IPS-20b (cell line): ENCODE data around the gene IFRD2.

Experiments
- H3K27ac ChIP-seq: one replicate; pipeline ENCODE4 v1.5.1; 2013; ENCODE audit warnings: low read length
- H3K27me3 ChIP-seq: 2 replicates; pipeline ENCODE4 v1.6.1; 2013; ENCODE audit warnings: mild to moderate bottlenecking, low read length, inconsistent platforms; ENCODE audit not compliant: insufficient read depth
- H3K36me3 ChIP-seq: 2 replicates; pipeline ENCODE4 v1.6.1; 2013; ENCODE audit warnings: low read depth, mild to moderate bottlenecking, inconsistent platforms, low read length, moderate library complexity; ENCODE audit not compliant: insufficient read depth
- H3K4me1 ChIP-seq: 2 replicates; pipeline ENCODE4 v1.6.1; 2013; ENCODE audit warnings: mild to moderate bottlenecking, control low read depth, inconsistent platforms, low read length, moderate library complexity; ENCODE audit not compliant: insufficient read depth
- H3K4me3 ChIP-seq: 2 replicates; pipeline ENCODE4 v1.5.1; 2013; ENCODE audit warnings: mild to moderate bottlenecking, low read length, inconsistent platforms
- H3K9ac ChIP-seq: 2 replicates; pipeline ENCODE4 v1.6.1; 2013; ENCODE audit warnings: low read depth, mild to moderate bottlenecking, inconsistent platforms, low read length, moderate library complexity
- H3K9me3 ChIP-seq: 2 replicates; pipeline ENCODE4 v1.6.1; 2013; ENCODE audit warnings: mild to moderate bottlenecking, low read depth, low read length, inconsistent platforms; ENCODE audit not compliant: insufficient read depth

The IFRD2 gene

DNA sequence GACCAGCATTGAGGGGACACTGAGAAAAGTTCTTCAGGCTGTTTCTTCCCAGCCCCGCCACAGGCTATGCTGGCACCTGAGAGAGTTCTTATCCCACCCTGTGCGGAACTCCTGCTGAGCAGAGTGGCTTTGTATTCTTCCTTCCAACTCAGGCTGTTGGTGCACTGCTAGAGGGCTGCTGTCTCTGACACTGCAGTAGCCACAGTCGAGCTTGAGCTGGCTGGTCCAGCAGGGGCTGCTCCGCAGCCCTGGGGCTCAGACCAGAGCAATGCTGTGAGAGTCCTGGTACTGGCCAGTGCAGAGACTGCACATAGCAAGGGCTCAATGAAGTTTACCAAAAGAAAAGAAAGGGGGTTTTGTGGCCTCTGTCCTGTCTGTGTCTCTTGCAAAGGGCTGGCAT lies 52.6 kb downstream of the IFRD2 start:
- Histone ChIP-seq H3K27ac (no peak overlapping the region), H3K4me1 (peaks cover 49% of the 10 kb centered on the region), H3K36me3 (peaks cover 11% of the 10 kb centered on the region), H3K27me3 (no peaks in the 10 kb centered on the region), H3K9me3 (no peaks in the 10 kb centered on the region), H3K9ac (no peak overlapping the region), H3K4me3 (no peak overlapping the region)

DNA sequence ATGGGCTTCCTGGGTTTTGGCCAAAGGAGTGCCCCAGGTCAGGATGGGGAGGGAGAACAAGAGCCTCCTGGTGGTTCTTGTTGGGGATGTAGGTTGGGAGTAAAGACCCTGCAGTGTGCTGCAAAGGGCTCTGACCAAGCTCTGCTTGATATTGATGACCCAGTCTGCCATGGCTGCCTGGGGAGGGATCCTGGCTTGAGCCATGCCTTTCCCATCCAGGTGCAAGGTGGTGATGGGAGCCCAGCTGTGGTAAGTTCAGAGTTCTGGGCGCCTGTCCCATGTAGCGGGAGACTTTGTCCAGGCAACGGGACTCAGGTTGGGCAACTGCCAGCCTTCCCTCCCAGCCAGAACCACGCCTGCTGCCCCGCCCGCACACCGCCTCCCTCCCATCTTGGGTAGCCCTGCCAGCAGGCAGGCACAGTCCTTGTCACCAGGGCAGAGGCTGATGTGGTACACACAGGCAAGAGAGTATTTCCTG lies 53.6 kb downstream of the IFRD2 start:
- H3K27ac ChIP-seq = no peak overlapping the region
- H3K9ac ChIP-seq = peak overlapping the region; percentile 83; the same call in 1 of the 2 replicates
- no peaks in the 10 kb centered on the region for H3K9me3 ChIP-seq
- H3K4me1 ChIP-seq = peaks cover 49% of the 10 kb centered on the region
- H3K27me3 ChIP-seq = no peaks in the 10 kb centered on the region
- peaks cover 5% of the 10 kb centered on the region; the same call in 1 of the 2 replicates for H3K36me3 ChIP-seq
- peak overlapping the region; percentile 82 for H3K4me3 ChIP-seq

DNA sequence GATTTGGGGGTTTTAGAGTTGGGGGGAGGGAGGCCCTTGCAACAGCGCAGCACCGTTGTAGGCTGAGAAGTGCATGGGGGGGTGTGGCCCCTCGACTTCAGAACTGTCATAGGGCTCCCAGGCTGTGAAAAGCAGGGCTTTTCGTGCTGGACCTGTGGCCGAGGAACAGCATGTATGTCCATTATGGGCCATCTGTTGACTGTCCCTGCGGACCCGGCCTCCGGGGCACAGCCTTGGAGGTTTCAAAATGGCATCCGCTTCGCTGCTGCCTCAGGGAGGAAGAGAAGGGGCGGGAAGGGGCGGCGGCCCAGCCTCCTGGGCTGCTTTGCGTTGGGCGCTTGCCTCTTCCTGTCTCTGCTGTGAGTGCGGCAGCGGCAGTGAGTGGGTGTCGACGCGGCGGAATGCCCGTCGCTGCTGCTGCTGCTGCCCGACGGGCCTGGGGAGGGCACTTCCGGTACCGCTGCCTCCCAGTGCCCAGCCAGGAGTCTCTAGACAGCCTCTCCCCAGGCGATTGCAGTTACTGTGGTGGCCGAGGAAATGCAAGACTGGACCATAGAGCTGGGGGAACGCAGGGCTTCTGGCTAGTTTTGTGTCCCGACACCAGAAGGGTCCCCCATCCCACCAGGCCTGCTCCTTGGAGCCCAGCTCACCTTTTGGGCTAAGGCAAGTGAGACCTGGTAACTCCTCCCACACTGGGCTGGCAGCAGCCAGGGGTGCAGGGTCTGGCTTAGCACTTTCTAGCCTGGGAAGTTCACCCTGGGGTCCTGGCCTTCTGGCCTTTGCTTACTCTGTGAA lies 54.3 kb downstream of the IFRD2 start:
- no peaks in the 10 kb centered on the region for H3K27me3 ChIP-seq
- H3K36me3 ChIP-seq = peaks cover 5% of the 10 kb centered on the region; the same call in 1 of the 2 replicates
- no peaks in the 10 kb centered on the region for H3K9me3 ChIP-seq
- H3K4me1 ChIP-seq = peaks cover 43% of the 10 kb centered on the region
- peak overlapping the region; percentile 42 for H3K27ac ChIP-seq
- peak overlapping the region; percentile 83; the same call in 1 of the 2 replicates for H3K9ac ChIP-seq
- peak overlapping the region; percentile 82 for H3K4me3 ChIP-seq
